Measurements from ENCODE around the gene EDEM1.
"Not testable (repeated sequence)": the region's sequence is repeated elsewhere in the genome, so short reads cannot be mapped to it uniquely, and the experiment has no call there.

EDEM1 gene

DNA sequence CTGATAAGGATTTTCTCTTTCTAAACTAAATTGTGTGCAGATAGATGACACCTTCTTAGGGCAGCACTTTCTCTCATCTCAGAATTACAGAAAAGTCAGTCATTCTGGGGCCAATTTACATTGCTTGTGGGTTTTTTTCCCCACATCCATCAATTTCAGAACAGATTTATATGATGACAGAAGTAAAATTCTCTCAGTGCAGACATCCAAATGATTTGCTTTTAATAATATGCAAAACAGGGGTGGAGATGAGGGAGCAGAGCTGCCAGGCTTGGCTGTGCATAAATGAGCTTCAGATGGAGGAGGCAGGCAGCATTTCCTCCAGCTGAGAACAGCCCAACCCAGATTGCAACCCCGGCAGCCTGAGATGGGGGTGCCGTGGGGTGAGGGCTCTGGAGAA lies 44.0 kb downstream of the EDEM1 start:
- no peak for DNase-seq (ENCODE audit: low read depth in 1 of 2, low spot score in 1 of 2)

GRCh38 chr3:5232570-5232969 lies 45.1 kb downstream of the EDEM1 start:
- DNase-seq (ENCODE audit: low read depth in 1 of 2, low spot score in 1 of 2) = no peak

DNA sequence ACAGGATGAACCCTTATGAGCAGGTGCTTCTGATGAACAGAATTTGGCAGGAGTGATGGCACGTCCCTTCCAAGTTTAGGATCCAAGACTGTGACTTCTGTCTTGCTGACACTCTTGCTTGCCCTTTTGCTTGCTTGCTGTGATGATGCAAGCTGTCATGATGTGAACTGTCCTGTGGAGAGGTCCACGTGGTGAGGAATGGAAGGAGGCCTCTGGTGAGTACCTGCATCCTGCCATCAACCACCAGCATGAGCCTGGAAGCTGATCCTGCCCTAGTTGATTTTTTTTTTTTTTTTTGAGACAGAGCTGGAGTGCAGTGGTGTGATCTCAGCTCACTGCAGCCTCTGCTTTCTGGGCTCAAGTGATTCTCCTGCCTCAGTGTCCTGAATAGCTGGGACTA lies 45.5 kb downstream of the EDEM1 start:
- DNase-seq (ENCODE audit: low read depth in 1 of 2, low spot score in 1 of 2) = no peak

GRCh38 chr3:5235655-5236054 lies 48.1 kb downstream of the EDEM1 start:
- DNase-seq (ENCODE audit: low read depth in 1 of 2, low spot score in 1 of 2) = no peak

DNA sequence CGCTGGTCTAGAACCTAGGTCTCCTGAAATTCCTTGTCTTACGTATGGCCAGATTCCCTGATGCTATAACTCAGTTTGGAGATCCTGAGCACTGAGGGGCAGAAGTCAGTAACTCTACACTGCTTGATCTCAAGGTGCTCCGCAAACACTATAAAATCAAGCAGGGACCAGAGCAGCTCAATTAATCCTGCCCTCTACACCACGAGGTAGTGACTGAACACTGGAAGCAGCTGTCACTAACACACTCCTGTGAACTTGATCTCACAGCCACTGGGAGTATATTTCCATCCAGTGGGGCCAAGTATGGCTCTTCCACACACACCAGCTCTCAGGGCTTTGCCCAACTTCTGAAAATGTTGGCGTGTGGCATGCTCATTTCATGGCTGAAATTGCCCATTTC lies 51.0 kb downstream of the EDEM1 start:
- no peak for DNase-seq (ENCODE audit: low read depth in 1 of 2, low spot score in 1 of 2)

GRCh38 chr3:5239602-5240001 lies 52.1 kb downstream of the EDEM1 start:
- no peak for DNase-seq (ENCODE audit: low read depth in 1 of 2, low spot score in 1 of 2)

DNA sequence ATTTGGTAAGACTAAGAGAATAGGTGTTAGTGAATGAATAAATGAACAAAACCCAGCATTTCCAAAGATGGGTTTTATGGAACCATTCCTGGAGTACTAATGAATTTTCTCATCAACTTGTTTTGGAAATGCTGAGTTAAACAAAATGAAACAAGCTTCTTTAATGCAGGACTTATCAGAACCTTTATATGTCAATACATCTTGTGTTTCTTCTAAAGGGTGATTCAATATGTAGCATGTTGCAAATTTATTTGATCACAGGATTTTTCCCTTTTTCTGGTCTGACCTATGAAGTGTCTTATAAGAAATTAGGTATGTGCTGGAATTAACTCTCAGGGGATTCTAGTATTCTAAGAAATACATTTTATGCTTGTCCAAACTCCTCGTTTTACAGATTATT lies 53.2 kb downstream of the EDEM1 start:
- no peak for DNase-seq (ENCODE audit: low read depth in 1 of 2, low spot score in 1 of 2)

- not testable (repeated sequence) for DNase-seq (ENCODE audit: low read depth in 1 of 2, low spot score in 1 of 2)
These were observed 55.3 kb downstream of the EDEM1 start for GRCh38 chr3:5242785-5243184.

DNA sequence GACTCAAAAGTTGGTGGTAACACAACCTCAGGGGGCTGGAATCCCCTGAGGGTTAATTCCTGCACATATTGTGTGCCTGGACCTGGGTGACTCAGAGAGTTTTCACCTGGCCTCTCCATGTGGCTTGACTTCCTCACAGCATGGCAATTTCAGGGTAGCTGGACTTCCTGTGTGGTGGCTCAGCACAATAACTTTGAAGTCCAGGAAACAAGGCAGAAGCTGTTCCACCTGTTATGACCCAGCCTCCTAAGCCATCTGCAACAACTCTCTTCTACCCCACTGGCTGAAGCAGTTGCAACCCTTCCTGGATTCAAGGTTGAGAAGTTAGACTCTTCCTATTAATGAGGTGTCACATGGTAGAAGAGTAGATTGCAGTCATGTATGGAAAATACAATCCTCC lies 58.4 kb downstream of the EDEM1 start:
- DNase-seq (ENCODE audit: low read depth in 1 of 2, low spot score in 1 of 2) = no peak

- DNase-seq (ENCODE audit: low read depth in 1 of 2, low spot score in 1 of 2) = no peak
These were observed 61.3 kb downstream of the EDEM1 start for GRCh38 chr3:5248822-5249221.

- DNase-seq (ENCODE audit: low read depth in 1 of 2, low spot score in 1 of 2) = no peak
These were observed 63.1 kb downstream of the EDEM1 start for GRCh38 chr3:5250467-5251195.

GRCh38 chr3:5251196-5251583 lies 63.7 kb downstream of the EDEM1 start:
- DNase-seq (ENCODE audit: low read depth in 1 of 2, low spot score in 1 of 2) = no peak

DNA sequence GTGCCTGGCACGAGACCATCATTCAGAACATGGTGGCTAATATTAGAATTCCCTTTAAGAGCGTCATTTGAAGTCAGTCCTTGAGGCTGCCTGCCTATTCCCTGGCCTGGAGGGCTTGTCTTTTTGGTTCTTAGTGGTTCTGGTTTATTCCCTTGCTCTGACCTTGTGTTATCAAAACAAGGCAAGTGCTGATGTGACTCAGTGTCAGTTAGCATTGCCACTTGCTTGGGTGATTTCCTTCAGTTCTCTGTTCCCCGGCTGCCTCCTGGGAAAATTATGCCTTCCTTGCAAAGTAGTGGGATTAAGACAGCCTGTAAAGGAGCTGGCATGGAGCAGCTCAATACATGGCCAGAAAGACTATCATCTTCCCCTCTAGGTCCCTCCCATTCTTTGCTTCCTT lies 64.6 kb downstream of the EDEM1 start:
- no peak for DNase-seq (ENCODE audit: low read depth in 1 of 2, low spot score in 1 of 2)

- no peak for DNase-seq (ENCODE audit: low read depth in 1 of 2, low spot score in 1 of 2)
These were observed 67.0 kb downstream of the EDEM1 start for GRCh38 chr3:5254281-5255048.

- DNase-seq (ENCODE audit: low read depth in 1 of 2, low spot score in 1 of 2) = no peak
These were observed 68.2 kb downstream of the EDEM1 start for GRCh38 chr3:5255404-5256344.

- no peak for DNase-seq (ENCODE audit: low read depth in 1 of 2, low spot score in 1 of 2)
These were observed 71.0 kb downstream of the EDEM1 start for GRCh38 chr3:5258526-5258925.

DNA sequence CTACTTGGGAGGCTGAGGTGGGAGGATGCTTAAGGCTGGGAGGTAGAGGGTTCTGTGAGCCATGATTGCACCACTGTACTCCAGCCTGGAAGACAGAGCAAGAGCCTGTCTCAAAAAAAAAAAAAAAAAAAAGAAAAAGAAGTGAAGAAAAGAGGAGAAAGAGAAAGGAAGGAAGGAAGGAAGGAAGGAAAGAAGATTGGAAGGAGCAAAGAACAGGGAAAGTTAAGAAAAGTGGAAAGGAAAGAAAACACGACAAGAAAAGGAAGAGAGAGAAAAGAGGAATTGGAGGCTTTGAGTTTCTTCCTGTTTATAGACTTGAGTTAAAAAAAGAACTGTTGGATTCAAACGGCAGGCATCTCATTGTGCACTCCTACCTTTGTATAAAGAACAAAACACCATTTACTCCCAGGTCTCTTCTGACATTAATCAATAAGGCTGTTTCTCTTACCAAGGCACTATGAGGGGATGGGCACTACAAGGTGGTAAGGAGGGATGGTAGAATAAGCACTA lies 73.5 kb downstream of the EDEM1 start:
- DNase-seq (ENCODE audit: low read depth in 1 of 2, low spot score in 1 of 2) = no peak

DNA sequence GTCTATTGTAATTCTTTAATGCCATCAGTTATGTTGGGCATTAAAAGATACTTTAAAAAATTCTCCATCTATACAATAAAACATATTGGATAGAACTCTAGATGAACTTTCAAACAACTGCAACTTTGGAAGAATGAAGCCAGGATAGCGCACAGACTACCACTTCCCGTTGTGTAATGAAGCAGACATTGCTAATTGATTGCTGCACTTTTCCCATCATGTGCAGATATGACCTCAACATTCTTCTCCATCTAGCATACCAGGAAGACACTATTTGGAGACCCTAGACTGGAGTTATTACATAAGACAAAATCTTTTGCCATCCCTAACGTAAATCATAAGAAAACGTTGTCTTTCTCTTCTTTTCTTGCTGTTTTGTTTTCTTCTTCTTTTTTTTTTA lies 75.0 kb downstream of the EDEM1 start:
- no peak for DNase-seq (ENCODE audit: low read depth in 1 of 2, low spot score in 1 of 2)

GRCh38 chr3:5264093-5264600 lies 76.6 kb downstream of the EDEM1 start:
- DNase-seq (ENCODE audit: low read depth in 1 of 2, low spot score in 1 of 2) = no peak

GRCh38 chr3:5264896-5265770 lies 77.6 kb downstream of the EDEM1 start:
- DNase-seq (ENCODE audit: low read depth in 1 of 2, low spot score in 1 of 2) = no peak

All from activated CD4-positive, alpha-beta T cell treated with anti-CD3 and anti-CD28 coated beads, Interleukin-2, amount 50 U/mL, for 24 hours (primary cell).